CD4-positive, alpha-beta T cell treated with Interleukin-6 for 4 hours (primary cell): ENCODE data around the gene TCF20.

Source experiments
- DNase-seq: peaks from one replicate; pipeline ENCODE4 v3.0.0-alpha.2; 2020; ENCODE audit warnings: mixed read lengths

The TCF20 gene

DNA sequence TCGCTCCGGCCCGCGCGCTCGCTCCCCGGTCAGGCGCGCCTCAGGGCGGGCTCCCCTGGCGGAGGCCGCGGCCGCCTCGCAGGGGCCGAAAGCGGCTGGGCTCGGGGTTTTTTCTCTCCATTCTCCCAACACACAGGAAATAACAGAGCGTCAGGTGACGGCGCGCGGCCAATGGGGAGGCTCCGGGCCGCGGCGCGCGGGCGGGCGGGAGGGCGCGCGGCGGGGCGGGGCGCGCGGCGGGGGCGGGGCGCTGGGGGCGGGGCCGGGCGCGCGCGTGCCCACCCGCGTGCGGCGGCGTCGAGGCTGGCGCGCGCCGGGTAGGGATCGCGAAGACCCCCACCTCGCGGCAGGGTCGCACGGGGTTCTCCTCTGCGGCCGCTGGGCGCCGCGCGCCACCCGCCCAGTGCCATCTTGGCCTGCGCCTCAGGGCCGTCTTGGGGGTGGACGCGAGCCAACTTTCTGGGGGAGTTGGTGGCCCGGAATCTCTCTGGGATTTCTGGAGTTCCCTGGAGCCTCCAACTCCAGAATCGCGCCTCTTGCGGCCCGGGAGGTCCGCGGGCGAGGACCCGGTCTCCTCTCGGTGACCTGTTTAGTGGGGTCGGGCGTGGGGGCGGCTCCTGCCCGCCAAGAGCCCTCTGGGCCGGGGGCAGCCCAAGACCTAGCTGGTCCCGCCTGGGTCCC lies at the start of gene TCF20:
TSS of gene TCF20 (minus strand) at position 144 of the 681 bp plus-strand sequence. CDS start 55,348 bp downstream, outside the sequence.
- peak; percentile 85 for DNase-seq

DNA sequence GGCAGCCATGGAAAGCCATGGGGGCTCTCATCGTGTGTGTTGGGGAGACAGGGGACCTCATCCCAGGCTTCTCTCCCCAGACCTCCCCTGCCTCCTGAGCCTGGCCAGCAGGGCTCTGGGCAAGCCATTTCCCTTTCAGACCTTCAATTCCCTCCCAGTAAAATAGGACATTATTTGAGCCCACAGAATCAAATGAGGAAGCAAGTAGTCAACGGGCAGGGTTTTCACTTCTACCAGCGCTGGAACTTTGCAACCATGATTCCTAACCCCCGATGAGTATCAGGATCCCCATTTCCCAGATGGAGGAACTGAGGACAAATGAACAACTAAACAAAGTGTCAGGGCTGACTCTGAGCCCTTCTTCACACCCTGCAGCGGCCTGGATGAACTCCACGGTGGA lies 48.9 kb upstream of the TCF20 start:
- DNase-seq, result no peak

DNA sequence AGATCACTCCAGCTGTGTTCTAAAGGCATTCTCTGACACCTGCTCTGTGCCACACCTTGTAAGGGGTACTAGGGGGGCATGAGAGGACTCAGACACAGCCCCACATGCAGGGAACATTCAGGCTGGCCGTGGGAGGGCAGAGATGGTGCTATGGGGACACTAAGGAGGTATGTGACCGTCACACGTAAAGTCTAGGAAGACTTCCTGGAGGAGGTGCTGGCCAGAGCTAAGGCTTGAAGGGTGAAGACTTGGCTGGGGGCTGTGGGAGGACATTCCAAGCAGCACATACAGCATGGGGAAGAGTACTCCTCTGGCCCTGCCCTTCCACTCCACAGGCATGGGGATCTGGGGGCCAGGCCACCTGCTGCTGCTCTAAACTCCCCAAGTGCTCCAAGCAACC lies 48.5 kb upstream of the TCF20 start:
- no peak for DNase-seq

DNA sequence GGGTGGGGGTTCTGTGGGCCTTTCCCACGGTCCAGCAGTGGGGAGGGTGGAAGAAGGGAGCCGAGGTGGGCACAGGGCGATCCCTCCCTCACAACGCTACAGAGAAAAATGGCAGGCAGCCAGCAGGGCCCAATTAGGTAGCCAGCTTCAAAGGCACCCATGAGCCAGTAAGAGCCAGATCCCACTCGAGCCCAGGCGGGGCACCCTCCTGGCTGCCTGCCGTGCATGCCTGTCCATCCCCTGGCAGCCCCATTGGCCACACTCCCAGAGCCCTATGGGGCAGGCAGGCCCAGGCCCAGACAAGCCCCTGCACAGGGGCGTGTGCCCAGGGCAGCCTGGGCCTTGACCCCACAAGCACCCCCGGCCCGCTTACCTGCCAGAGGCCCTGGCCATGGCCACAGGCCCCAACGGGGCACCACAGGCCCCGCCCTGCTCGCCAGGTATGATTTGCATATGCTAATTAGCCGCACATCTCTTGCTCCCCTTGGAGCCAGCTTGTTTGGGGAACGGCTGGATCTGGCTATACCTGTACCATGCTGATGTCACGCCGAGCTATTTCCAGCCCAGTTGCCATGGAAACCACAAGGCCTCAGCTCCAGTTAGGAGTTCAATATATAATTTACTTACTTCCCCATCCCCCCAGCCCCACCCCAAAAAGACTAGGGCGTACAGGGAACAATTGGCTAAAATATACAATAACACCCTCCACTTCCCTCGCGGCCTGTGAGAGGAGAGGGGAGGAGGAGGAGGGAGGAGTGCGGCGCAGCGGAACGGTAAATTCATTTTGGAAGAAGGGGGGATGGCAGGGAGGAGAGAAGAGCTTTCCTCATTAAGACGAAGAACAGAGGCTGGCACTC lies 47.5 kb upstream of the TCF20 start:
- no peak for DNase-seq

DNA sequence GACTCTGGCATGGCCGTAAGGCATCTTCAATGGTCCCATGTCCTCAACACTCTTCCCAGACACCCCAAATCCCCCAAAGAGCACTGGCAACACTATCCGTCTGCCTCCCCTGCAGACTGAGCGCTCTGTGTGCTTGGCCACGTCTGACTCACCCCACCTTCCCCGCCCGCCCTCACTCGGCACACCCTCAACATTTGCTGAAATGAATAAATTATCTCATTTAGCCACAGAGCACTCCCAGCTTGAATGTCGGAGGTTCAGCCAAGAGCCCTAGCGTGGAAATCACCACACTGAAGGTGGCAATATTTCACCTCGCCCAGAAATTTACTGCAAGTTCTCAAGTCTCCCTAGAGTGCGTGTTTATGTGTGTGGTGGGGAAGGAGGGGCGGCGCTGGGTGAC lies 46.6 kb upstream of the TCF20 start:
- DNase-seq, result peak; percentile 59

DNA sequence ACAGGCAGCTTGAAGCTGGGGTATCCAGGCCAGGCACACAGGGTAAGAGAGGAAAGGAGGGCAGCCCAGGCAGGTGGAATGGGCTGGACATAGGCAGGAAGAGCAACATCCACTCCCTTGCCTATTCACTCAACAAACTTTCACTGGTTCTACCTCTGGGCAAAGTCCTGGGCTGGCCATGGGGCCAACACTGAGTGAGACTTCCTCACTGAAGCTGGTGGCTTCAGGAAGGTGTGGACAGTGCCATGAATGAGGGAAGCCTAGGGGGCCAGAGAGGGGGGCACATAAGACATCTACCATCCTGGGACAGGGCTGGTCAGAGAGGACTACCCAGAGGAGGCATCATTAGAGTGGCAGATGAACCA lies 44.9 kb upstream of the TCF20 start:
- no peak for DNase-seq

DNA sequence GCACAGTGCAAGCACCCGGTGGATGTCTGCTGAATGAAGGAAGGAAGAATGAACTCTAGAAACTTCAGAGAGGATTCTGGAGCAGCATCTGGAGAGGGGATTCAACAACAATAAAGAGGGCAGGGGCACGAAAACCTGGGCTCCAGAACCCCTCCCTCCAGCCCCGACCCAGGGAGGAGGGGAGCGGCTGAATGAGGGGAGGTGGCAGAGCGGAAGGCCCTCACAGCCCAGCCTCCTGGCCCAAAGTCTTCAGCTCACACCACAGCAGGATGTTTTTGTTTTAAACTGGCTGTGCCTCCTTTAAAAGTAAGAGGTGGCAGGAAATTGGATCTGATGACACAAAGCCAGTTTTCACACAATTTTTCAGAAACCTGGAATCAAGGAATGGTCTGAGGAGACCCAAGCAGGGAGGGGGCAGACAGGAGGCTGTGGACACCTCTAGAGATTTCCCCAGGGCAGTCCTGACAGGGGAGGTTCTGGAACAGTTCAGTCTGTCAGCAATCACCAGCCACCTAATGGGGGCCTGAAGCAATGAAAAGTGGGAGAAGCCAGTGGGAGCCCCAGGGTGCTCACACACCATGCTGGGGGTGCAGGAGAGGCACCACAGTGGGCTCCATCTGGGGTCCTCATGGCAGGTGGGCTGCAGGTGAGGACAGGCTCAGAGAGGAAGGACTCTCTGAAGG lies 44.4 kb upstream of the TCF20 start:
- DNase-seq, result peak; percentile 45

DNA sequence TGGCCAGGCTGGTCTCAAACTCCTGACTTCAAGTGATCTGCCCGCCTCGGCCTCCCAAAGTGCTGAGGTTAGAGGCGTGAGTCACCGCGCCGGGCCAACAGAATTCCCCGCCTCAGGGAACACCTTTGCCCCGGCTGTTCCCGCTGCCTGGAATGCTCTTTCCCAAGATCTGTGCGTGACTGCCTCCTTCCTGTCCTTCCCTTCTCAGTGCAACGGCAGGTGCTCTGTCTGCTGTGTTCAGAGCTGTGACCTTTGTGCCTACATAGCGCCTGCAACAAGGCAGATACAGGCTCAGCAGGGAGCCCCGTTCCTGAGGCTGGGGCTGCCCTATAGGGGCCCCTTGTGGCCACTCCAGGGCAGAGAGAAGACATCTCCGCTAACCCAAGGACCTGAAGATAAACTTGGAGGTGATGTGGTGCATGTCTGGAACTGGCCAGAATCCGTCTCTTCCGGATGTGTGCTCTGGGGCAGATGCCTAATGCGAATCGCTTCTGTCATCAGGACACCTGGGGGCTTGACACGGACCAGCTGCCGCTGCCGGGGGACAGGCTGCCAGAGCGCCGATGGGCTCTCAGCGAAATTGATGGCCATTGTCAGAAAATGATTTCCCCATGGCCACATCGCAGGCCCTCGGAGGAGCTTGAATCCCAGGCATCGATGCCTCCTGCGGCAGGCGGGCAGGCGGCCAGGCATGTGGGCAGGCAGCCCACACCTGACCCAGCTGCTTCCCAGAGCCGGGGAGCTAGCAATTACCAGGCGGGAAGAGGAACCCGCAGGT lies 43.5 kb upstream of the TCF20 start:
- peak; percentile 64 for DNase-seq

DNA sequence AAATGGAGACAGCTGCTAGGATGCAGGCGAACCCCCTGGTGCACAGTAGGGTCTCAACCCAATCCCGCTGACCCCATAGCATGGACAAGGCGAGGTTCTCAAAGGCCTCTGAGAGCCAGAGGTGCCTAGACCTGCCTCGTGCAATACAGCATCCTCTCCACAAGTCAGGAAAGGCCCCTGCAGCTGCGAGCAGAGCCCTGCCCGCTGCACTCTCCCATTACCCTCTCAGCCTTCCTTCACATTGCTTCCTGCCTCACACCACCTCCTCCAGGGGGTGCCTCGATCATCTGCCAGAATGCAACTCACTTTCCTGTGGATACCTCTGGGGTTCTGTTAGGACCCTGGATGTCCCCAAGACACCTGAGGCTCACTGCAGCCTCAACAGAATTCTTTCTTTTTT lies 42.8 kb upstream of the TCF20 start:
- DNase-seq, result no peak

DNA sequence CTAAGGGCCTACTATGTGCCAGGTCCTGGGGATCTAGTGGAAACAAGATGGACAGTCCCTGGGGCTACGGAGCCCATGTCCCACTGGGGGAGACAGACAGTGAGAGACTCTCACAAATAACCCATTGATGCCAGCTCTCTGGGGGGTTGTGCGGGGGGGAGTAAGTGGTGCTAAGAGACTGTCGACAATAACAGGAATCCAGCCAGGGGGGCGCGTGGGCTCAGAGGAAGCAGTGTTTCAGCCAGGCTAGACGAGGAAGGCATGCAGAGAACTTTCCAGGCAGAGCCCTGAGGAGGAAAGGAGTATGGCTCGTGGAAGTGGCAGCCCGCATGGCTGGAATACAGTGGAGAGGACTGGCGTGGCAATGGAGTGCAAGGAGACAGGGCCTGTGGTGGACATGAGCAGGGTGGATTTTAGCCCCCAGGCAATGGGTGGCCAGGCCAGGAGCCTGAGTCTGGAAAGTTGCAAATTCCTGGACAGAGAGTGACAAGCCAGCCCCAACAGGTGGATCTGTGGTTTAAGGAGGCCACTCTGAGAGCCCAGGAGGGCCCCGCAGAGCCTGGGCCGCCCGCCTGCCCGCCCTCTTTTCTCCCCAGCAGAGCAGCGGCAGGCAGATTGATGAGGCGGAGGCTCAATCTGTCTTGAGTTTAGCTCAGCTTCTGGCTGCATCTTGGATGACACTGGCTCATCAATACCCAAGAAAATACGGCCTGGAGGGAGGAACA lies 40.0 kb upstream of the TCF20 start:
- no peak for DNase-seq

DNA sequence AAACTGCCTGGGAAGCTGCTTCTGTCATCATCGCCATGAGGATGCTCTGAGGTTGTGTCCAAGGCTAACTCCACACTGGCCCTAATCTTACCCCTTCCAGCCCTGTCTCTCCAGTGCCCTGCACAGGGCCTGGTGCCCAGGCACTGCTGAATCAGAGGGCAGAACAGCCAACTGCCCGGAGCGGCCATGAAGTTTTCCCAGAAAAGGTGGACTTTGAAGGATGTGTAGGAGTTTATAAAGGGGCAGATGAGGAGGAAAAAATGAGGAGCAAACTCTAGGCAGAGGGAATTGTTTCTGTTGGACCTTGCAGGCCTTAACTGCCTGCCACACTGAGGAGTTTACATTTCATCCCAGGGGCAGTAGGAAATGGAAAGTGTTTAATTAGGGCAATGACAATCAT lies 39.4 kb upstream of the TCF20 start:
- DNase-seq, result no peak

DNA sequence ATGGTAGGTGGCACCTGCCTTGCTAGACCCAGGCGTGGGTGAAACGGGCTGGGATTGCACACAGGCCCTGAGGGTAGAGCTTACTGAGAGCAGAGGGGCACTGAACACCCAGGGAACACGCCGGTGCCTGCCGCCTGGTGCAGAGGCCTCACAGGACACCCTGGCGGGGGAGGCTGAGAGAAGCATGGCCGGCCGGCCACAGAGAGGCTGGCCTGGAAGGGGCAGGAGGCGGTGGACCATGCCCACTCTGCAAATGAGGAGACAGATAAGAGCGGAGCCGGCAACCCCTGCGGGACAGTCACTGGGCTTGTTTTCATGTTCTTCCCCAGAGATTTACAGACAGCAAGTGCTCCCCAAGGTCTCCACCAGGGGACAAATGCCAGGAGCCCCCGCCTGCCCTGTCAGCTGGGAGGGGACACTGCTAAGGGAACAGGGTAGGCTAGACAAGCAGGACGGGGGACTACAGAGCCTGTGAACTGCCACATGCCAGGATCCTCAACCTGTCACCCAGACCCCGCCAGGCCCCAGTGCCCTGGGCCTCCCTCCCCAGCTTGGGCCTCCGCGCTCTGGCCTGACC lies 38.5 kb upstream of the TCF20 start:
- no peak for DNase-seq

DNA sequence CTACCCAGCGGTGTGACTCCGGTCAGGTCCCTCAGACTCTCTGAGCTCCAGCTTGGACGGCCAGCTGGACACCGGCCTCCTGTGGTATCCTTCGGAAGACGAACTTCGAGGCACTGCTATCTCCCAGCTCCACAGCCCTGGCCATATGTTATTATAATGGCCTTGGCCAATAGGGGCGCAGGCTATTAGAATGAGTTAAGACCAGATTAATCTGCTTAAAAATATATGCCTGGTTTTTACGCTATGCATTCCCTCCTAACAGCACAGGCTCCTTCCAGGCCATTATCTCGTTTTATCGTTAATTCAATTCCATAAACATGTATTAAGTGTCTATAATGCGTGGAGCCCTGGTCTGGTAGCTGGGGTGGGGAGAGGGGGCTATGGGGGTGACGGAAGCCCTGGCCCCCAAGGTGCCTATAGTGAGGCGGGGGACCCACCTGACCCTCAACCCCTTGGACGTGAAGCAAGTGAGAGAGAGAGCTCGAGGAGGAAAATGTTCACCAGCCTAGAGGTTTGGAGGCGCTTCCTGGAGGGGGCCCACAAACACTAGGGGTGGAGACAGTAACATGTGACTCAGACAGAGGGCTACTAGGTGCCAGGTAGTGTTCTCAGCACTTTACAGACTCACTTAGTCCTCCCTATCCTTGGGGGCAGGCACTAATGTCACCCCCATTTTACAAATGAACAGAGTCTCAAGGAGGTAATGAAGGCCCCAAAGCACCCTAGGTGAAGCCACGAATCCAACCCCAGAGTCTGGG lies 37.5 kb upstream of the TCF20 start:
- DNase-seq, result no peak

DNA sequence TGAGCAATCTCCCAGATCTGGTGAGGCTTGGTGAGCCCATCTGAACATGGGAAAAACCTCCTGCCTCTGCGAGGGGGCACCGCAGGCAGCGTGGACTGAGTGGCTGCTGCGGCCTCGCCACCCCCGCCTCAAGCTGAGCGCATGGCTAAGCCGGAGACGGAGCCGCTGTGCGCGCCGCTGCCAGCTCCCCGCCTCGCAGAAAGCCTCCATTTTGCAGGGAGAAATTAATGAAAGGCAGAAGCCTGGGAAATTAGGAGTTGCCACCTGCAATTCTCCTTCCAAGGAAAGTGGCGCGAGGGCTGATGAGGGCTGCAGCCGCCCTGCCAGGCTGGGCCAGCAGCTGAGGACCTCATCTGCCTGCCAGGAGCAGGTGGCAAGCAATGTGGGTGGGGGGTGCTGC lies 35.6 kb upstream of the TCF20 start:
- DNase-seq, result no peak

DNA sequence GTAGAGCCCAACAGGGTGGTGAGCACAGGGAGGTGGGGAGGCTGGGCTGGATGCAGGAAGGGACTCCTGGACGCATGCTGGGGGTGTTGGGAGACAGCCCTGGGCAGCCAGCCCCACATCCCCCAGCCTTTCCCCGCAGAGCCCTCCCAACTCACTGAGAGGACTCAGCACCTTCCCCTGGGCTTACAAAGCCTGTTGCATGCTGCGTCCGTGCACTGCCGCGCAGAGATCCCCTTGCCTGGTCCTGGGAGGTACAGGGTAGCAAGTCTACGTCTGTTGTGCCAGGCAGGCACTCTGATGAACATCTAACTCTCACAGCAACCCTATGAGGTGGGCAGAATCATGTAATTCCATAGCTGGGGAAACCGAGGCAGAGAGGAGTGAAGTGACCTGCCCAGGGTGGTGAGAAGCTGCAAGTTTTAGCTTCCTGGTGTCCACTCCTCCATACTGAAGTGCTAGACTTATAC lies 33.9 kb upstream of the TCF20 start:
- no peak for DNase-seq

DNA sequence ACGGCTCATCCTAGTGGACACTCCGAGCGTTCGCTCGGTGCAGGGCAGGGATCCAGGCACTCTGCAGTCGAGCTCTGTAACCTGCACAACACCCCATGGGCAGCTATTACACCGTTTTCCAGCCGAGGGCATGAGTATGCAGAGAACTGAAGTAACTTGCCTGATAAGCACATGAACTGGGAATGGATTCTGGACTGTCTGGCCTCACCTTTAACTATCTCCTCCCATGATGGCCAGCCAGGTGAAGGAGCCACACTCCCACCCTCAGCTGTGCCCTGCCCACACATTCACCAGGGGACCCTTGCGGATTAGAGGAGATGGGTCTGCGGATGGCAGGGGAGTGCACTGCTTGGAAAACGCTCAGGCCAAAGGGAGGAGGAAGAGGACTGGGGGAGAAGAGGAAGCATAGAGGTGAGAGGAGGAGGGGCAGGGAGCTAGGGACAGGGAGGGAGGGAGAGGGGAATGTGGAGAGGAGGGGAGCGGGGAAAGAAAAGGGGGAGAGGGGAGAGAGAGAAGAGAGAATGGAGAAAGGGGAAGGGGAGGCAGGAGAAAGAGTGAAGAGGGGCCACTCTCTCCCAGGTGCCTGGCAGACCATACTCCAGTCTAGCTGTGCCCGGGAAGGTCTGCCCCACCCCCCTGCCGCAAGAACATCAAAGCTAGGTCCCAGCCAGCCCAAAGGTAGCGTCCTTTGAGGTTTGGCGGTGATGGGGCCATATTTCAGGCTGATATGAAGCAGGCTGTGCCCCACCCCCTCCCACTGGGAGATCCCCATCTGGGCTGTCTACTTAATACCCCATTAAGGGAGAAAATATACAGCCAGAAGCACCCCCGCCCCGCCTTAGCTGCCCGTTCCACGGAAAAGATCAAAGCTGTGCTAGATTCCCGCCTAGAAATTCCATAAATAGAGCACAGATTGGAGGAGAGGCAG lies 33.2 kb upstream of the TCF20 start:
- DNase-seq, result peak; percentile 41

DNA sequence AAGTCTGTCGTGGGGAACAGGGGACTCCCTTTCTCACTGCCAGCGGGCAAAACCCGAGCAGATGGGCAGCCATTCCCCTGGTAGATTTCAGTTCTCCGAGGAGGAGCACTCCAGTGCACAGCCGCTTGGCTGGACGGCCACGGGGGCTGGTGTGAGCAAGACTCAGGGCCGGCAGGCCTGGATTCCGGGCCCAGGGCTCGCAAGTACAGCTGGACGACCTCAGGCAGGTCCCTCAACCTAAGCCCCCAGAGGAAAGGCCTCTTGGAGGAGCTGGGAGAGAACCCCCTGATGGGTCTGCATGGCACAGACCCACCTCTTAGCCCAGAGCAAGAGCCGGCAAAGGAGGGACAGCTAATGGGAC lies 31.3 kb upstream of the TCF20 start:
- DNase-seq, result peak; percentile 0

DNA sequence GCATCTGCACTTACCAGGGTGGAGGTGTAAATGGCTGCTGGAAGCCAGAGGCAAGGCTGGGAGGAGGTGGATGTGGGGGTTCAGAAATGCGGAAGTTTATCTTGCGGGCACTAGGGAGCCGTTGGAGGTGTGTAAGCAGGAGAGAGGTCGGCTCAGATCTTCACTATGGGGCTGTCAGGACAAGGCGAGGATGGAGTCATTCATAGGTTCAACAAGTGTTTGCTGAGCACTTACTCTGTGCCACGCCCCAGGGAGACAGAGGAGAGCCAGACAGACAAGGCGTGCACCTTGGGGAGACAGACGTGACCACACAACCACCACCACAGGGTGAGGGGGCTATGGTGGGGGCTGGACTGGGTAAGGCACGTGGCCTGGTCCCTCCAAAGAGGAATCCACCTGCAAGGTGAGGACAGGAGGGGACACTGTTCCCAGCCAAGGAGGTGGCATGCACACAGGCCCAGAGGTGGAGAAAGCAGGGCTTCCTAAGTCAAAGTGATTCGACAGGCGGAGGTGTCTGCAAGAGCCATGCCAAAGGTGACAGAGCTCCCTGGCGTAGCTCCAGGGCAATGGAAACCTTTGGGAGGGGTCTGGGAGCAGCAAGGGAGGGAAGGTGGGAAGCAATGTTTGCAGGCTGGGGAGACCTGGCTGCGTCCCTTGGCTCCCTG lies 30.8 kb upstream of the TCF20 start:
- no peak for DNase-seq
